T-helper 2 cell (primary cell): ENCODE data around the gene TBR1.

Source experiments
- DNase-seq, 5 experiments: peaks; one replicate each; pipeline versions ENCODE4 v3.0.0 to v3.0.0-alpha.2; 2012 to 2022
- total RNA-seq, 2 donors: gene quantifications; one replicate each; lab custom pipeline; 2026; lab: John Stamatoyannopoulos, UW

TBR1 gene
- total RNA-seq: 0 reads per million in 2 donors

- no peak for DNase-seq
Observed at GRCh38 chr2:161415987-161416707, at the start of gene TBR1. TBR1 (plus strand) TSS chr2:161416297; CDS start chr2:161416411, 114 bp downstream.

- no peak for DNase-seq
Observed at GRCh38 chr2:161367675-161368074, 48.4 kb upstream of the TBR1 start.

GRCh38 chr2:161369311-161369710, 46.8 kb upstream of the TBR1 start:
- no peak for DNase-seq

GRCh38 chr2:161370981-161371380, 45.1 kb upstream of the TBR1 start:
- DNase-seq: no peak

GRCh38 chr2:161371869-161372268, 44.2 kb upstream of the TBR1 start:
- DNase-seq: no peak

GRCh38 chr2:161373942-161374341, 42.2 kb upstream of the TBR1 start:
- no peak for DNase-seq

- no peak for DNase-seq
Observed at GRCh38 chr2:161374446-161374845, 41.7 kb upstream of the TBR1 start.

GRCh38 chr2:161379740-161380139, 36.4 kb upstream of the TBR1 start:
- no peak for DNase-seq

GRCh38 chr2:161381546-161381945, 34.6 kb upstream of the TBR1 start:
- no peak for DNase-seq

GRCh38 chr2:161382747-161383146, 33.4 kb upstream of the TBR1 start:
- DNase-seq: no peak

- DNase-seq: peak in 2 of 5 experiments; percentile 6 to 87
Observed at GRCh38 chr2:161384864-161385263, 31.2 kb upstream of the TBR1 start.

GRCh38 chr2:161386228-161386824, 29.8 kb upstream of the TBR1 start:
- DNase-seq: peak in 1 of 5 experiments; percentile 61

- no peak for DNase-seq
Observed at GRCh38 chr2:161388146-161388779, 27.8 kb upstream of the TBR1 start.

GRCh38 chr2:161391737-161392506, 24.2 kb upstream of the TBR1 start:
- DNase-seq: peak in 1 of 5 experiments; percentile 72

- no peak for DNase-seq
Observed at GRCh38 chr2:161400076-161400475, 16.0 kb upstream of the TBR1 start.

GRCh38 chr2:161402297-161402696, 13.8 kb upstream of the TBR1 start:
- no peak for DNase-seq

- no peak for DNase-seq
Observed at GRCh38 chr2:161406316-161406715, 9.8 kb upstream of the TBR1 start.

- no peak for DNase-seq
Observed at GRCh38 chr2:161407597-161407996, 8.5 kb upstream of the TBR1 start.

- no peak for DNase-seq
Observed at GRCh38 chr2:161409308-161409907, 6.7 kb upstream of the TBR1 start.

GRCh38 chr2:161412346-161412745, 3.8 kb upstream of the TBR1 start:
- no peak for DNase-seq

GRCh38 chr2:161414042-161415033, 1.8 kb upstream of the TBR1 start:
- DNase-seq: no peak
